Endothelial cell of umbilical vein (primary cell): Measurements from ENCODE around the gene COX8A. TPM values are rescaled to one million over a fixed set of nuclear protein-coding genes. Genes with fewer than 3 reads are reported as not detected.
A peak's percentile ranks its signal among the peaks of the same experiment; 100 is the strongest.

Experiments
- BruUV-seq: library from RNA; stranded (reverse); fragments of 400-500 nt; replicated peaks from 2 replicates; lab custom pipeline; 2021; lab: Mats Ljungman, UMichigan
- CTCF ChIA-PET: fragments of 300-600, 350-600 bp; sonication (Branson Sonifier 250); formaldehyde crosslinking; loops from one replicate; lab custom pipeline; 2021; ENCODE audit warnings: antibody characterized with exemption, inconsistent platforms; lab: Charles Lee
- POLR2A ChIA-PET: fragments of 300-600, 350-600 bp; sonication (Branson Sonifier 250); formaldehyde crosslinking; loops from one replicate; lab custom pipeline; 2021; ENCODE audit warnings: antibody characterized with exemption, inconsistent platforms; lab: Charles Lee
- DNase-seq: peaks from one replicate; pipeline ENCODE4 v3.0.0-alpha.2; 2011; ENCODE audit warnings: low read depth, low spot score
- FAIRE-seq: peaks from 2 replicates; lab custom pipeline; 2011; peaks lifted over from hg19 to GRCh38; lab: Jason Lieb, UNC
- H2AFZ ChIP-seq: 2 replicates; pipeline ENCODE4 v1.6.0; 2012; ENCODE audit warnings: low read depth, low read length, control low read depth, inconsistent platforms
- H3K27ac ChIP-seq: 2 replicates; pipeline ENCODE4 v1.5.1; 2011; ENCODE audit warnings: low read depth, mild to moderate bottlenecking, control low read depth, low read length, moderate library complexity; ENCODE audit not compliant: insufficient read depth
- H3K27me3 ChIP-seq, 2 experiments: 2 replicates each; pipeline versions ENCODE4 v1.6.0 to v1.6.1; 2011; ENCODE audit warnings: low read length in 2 of 2, mixed read lengths in 1 of 2; ENCODE audit not compliant: control insufficient read depth in 2 of 2, insufficient read depth in 2 of 2
- H3K36me3 ChIP-seq, 2 experiments: 2 replicates in 1 of 2; 3 replicates in 1 of 2; pipeline ENCODE4 v1.5.1; 2011; ENCODE audit warnings: low read length in 2 of 2, mild to moderate bottlenecking in 1 of 2, moderate library complexity in 1 of 2; ENCODE audit not compliant: control insufficient read depth in 2 of 2, insufficient read depth in 2 of 2; ENCODE audit errors: extremely low read depth in 1 of 2
- H3K4me1 ChIP-seq: 3 replicates; pipeline ENCODE4 v1.5.1; 2011; ENCODE audit warnings: mild to moderate bottlenecking, low read length; ENCODE audit not compliant: control insufficient read depth, insufficient read depth; ENCODE audit errors: extremely low read depth
- H3K4me2 ChIP-seq: 2 replicates; pipeline ENCODE4 v1.6.1; 2011; ENCODE audit warnings: low read length, control low read depth, mixed read lengths; ENCODE audit not compliant: insufficient read depth
- H3K4me3 ChIP-seq, 3 experiments: fragments of 200-600 bp in 1 of 3; sonication (generic), shearing (Covaris generic) in 1 of 3; replicated peaks in 1 of 3; 2 replicates each; pipeline ENCODE4 v1.5.1; 2011 to 2016; ENCODE audit warnings: control low read depth in 3 of 3, low read length in 3 of 3, mild to moderate bottlenecking in 2 of 3, inconsistent platforms in 1 of 3, low read depth in 1 of 3, moderate library complexity in 1 of 3; ENCODE audit not compliant: insufficient read depth in 1 of 3
- H3K79me2 ChIP-seq: 2 replicates; pipeline ENCODE4 v1.6.0; 2012; ENCODE audit warnings: low read length, inconsistent platforms; ENCODE audit not compliant: control insufficient read depth, insufficient read depth
- H3K9ac ChIP-seq: replicated peaks from 2 replicates; pipeline ENCODE3; 2011; ENCODE audit warnings: low read length, control low read depth; ENCODE audit not compliant: insufficient read depth; ENCODE audit errors: extremely low read depth
- H3K9me1 ChIP-seq: replicated peaks from 3 replicates; pipeline ENCODE4 v1.6.0; 2011; ENCODE audit warnings: mild to moderate bottlenecking, low read length; ENCODE audit not compliant: control insufficient read depth, insufficient read depth; ENCODE audit errors: extremely low read depth
- H3K9me3 ChIP-seq: replicated peaks from 2 replicates; pipeline ENCODE4 v1.5.1; 2012; ENCODE audit warnings: low read length, inconsistent platforms; ENCODE audit not compliant: control insufficient read depth, insufficient read depth
- H4K20me1 ChIP-seq: replicated peaks from 2 replicates; pipeline ENCODE3; 2011; ENCODE audit warnings: mild to moderate bottlenecking, low read length; ENCODE audit not compliant: control insufficient read depth, insufficient read depth; ENCODE audit errors: extremely low read depth
- POLR2A ChIP-seq: IDR thresholded peaks from 2 replicates; pipeline ENCODE4 v1.6.1; 2012; ENCODE audit warnings: low read depth, mild to moderate bottlenecking, control low read depth, low read length
- POLR2AphosphoS5 ChIP-seq: IDR thresholded peaks from 2 replicates; pipeline ENCODE4 v1.6.1; 2012; ENCODE audit warnings: low read depth, mild to moderate bottlenecking, control low read depth, low read length, moderate library complexity; ENCODE audit not compliant: insufficient read depth
- dilution Hi-C: fragments of 300-500 bp; cut with MboI; formaldehyde crosslinking; loops from one replicate; pipeline ENCODE4 v1.15.0; 2019; ENCODE audit warnings: low sequenced_read_pairs; ENCODE audit not compliant: extremely low pct_ligation_motif_present
- intact Hi-C: fragments of 100-400 bp; cut with micrococcal nuclease; formaldehyde crosslinking; loops from one replicate; pipeline ENCODE4 v1.10.0; 2022
- polyA plus RNA-seq, 4 experiments: library from polyadenylated mRNA; depleted of rRNA in 3 of 4; stranded (reverse) in 3 of 4; unstranded in 1 of 4; fragments of >200 nt; gene quantifications; 2 replicates each; pipeline versions ENCODE4 v1.2.1 to v1.2.3, GENCODE V29; 2011 to 2012; ENCODE audit warnings: missing spikeins in 1 of 4
- total RNA-seq: library from RNA; stranded (reverse); gene quantifications from 2 replicates; pipeline ENCODE4 v1.2.3, GENCODE V29; 2021
- TF ChIP-seq, protein P1 (sequence below), 2 donors: IDR thresholded peaks; 1 replicate in 1 of 2; 2 replicates in 1 of 2; pipeline ENCODE4 v1.5.1; 2011; ENCODE audit warnings: low read length in 2 of 2, mild to moderate bottlenecking in 2 of 2, moderate library complexity in 2 of 2, control low read depth in 1 of 2, inconsistent platforms in 1 of 2, low read depth in 1 of 2; ENCODE audit not compliant: insufficient read depth in 1 of 2; ENCODE audit errors: extremely low read depth in 1 of 2

COX8A gene
- total and polyA plus RNA-seq, 2 donors (not counting 3 experiments of a cell fraction or from before 2014, with no cell fraction given): 339 to 930 TPM

DNA sequence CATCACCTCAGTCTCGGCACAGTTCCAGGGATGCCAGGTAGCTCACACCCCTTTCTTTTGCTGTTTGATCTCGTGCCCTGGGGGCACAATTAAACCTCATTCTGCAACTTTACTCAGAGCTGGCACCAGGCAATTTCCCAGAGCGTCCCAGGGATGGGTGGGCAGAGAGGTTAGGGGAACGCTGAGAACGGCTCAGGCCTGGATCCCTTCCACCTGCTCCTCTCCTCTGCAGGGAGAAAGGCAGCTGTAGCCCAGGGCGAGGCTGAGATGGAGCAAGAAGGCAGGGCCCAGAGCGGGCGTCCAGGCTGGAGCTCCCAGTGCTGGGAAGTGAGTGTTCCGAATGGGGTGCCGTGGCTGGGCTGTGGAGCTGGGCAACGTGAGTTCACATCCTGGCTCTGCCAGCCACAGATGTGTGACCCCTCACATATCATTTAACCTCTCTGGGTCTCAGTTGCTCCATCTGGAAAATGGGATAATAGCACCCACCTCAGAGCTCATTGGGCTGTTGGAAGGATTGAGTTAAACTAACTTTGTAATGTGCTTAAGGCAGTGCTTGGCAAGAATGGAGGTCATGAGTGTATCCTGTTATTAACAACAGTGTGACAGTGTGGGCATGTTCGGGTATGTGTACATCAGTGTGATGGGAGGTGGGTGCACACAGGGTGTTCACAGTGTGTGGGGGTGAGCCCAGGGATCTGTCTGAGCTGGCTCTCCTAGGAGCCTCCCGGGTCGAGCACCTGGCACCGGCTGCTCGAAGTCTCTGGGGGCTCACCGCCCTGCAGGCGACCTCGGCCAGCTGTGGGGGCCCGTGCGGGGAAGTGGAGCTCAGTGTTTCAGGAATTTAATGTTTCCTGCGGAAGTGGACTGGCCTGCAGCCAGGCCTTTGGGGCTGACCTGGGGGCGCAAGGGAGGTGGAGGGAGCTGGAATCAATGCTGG, 27.3 kb downstream of the COX8A start:
- Histone ChIP-seq H3K36me3 (peaks cover 0 to 13% of the 10 kb centered on the region in 2 experiments), H2AFZ (no peak overlapping the region), H3K9ac (no peak overlapping the region), H3K79me2 (no peaks in the 10 kb centered on the region), H3K4me3 (no peak overlapping the region), H4K20me1 (no peaks in the 10 kb centered on the region), H3K9me3 (no peaks in the 10 kb centered on the region), H3K9me1 (no peaks in the 10 kb centered on the region), H3K27me3 (no peaks in the 10 kb centered on the region), H3K4me2 (peak overlapping the region; percentile 8), H3K4me1 (peaks cover 34% of the 10 kb centered on the region), H3K27ac (no peak overlapping the region)
- TF ChIP-seq POLR2AphosphoS5 (peak; percentile 95), POLR2A (peak; percentile 44)
- TF ChIP-seq, protein P1, sequence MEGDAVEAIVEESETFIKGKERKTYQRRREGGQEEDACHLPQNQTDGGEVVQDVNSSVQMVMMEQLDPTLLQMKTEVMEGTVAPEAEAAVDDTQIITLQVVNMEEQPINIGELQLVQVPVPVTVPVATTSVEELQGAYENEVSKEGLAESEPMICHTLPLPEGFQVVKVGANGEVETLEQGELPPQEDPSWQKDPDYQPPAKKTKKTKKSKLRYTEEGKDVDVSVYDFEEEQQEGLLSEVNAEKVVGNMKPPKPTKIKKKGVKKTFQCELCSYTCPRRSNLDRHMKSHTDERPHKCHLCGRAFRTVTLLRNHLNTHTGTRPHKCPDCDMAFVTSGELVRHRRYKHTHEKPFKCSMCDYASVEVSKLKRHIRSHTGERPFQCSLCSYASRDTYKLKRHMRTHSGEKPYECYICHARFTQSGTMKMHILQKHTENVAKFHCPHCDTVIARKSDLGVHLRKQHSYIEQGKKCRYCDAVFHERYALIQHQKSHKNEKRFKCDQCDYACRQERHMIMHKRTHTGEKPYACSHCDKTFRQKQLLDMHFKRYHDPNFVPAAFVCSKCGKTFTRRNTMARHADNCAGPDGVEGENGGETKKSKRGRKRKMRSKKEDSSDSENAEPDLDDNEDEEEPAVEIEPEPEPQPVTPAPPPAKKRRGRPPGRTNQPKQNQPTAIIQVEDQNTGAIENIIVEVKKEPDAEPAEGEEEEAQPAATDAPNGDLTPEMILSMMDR (IDR thresholded peaks at IDR 0.05; ENCODE audit: extremely low read depth in 1 of 2, insufficient read depth in 1 of 2, low read depth in 1 of 2, low read length in 2 of 2): no peak
- FAIRE-seq (peak; percentile 84), DNase-seq (peak; percentile 71)
- intact Hi-C loops: loop anchor here (2.0 kb wide), 1 partner anchor 239 kb away; the partner anchor contains the start of gene FKBP2
- ChIA-PET CTCF (interaction anchor here (0.9 to 4.9 kb wide), 23 partner anchors 11 to 353 kb away, joined by 3 to 162 read pairs (median 5); partner anchors contain the start of genes ESRRA, MACROD1, MARK2 and PRDX5), POLR2A (interaction anchor here (0.8 kb wide), 1 partner anchor 330 kb away, joined by 3 read pairs; no protein-coding TSS in a partner anchor)
- dilution Hi-C loops: no loop called here
- no TSS peak for BruUV-seq
